COR-L47 (cell line): Measurements from ENCODE around the gene BCL2L2.
"Not testable (repeated sequence)": the region's sequence is repeated elsewhere in the genome, so short reads cannot be mapped to it uniquely, and the experiment has no call there.

Experiments used
- DNase-seq: peaks from one replicate; lab custom pipeline; 2025; lab: John Stamatoyannopoulos, UW

Gene BCL2L2

DNA sequence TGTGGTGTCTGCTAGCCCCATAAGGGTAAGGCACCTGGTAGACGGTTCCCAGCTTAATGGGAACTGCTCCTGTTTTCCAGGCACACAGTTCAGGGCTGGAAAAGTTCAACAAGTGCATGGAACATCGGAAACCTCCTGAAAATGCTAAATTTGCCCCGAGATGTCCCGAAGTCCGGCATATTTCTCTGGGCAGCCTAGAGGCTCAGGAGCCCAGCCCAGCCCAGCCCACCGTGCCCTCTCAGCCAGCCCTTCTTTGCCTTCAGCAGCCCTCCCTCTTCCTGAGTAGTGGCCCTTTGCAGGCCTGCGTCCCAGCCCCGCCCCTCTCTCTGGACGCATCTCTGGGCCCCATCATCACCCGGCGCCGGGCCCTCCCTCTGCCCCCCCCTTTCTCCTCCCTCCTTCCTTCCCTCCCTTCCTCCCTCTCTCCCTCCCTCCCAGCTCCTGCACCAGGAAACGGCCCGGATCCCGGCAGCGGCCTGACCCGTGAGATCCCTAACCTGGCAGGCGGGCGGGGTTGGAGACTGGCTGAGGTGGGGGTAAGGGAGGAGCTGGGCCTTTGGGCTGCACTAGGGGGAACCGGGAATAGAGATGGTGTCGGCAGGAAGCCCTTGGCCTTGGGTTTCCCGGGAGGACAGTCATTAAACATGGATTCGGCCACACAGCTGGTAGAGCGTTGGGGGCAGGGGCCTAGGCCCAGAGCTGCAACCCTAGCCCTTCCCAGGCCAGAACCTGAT lies at the start of gene BCL2L2:
Gene BCL2L2 (plus strand): TSS at position 422 of the 734 bp plus-strand sequence. CDS start 935 bp downstream, outside the sequence.
- peak; percentile 83 for DNase-seq

- no peak for DNase-seq
Measured at GRCh38 chr14:23258256-23258655, 48.4 kb upstream of the BCL2L2 start.

DNA sequence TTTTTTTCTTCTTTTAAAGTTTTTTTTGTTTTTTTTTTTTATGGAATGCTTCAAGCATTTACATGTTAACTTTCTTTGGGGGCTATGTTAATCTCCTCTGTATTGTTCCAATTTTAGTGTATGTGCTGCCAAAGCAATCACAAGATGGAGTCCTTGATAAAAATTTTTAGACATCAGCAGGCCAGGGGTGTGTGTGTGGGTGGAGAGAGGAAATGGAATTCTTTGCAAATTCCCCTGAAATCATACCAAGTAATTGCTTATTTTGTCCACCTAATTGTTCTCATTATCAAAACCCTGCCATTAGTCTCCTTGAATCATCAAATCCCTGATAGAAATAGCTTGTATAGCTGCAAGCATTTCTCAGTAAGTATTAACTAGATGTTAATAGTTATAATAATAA lies 47.2 kb upstream of the BCL2L2 start:
- no peak for DNase-seq

DNA sequence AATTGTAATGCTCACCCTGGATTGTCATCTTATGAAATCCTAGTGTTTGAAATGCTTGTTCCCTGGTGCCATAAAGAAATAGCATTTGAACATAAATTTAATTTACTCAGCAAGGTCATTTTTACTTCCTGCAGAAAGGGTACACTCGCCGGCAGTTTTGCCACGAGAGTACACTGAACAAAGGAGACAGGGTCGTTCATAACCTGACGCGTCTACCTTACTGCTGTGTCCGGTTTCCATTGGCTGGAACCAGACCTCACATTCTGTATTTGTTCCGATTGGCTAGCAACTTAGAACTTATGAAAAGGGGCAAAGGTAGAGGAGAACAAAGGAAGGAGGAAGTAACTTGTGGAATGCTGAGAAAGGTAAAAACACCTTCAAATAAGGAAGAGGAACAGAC lies 45.8 kb upstream of the BCL2L2 start:
- not testable (repeated sequence) for DNase-seq

DNA sequence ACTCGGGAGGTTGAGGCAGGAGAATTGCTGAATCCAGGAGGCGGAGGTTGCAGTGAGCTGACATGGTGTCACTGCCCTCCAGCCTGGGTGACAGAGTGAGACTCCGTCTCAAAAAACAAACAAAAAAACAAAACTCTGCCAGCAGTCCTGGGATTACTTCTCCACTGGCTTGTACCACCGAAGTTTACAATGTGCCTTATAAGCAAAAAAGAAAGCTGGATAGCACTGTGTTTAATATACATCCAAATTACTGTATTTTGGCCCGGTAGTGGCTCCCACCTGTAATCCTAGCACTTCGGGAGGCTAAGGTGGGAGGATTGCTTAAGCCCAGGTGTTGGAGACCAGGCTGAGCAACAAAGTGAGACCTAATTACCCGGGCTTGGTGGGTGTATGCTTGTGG lies 37.4 kb upstream of the BCL2L2 start:
- no peak for DNase-seq

- no peak for DNase-seq
Measured at GRCh38 chr14:23275412-23275811, 31.2 kb upstream of the BCL2L2 start.

DNA sequence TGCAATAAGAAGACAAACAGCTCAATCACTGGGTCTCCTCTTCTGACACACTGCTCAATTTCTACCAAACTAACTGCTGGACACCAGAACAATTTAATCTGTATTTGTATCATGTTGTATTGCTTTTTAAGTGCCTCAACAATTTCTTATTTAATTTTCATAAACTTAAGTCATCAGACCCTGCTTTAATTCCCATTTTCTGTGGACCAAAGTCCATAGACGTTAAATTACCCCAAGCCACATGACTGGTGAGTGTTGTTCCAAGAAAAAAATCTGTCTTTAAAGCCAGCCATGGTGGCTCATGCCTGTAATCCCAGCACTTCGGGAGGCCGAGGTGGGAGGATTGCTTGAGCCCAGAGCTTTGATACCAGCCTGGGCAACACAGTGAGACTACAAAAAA lies 29.4 kb upstream of the BCL2L2 start:
- DNase-seq: no peak

DNA sequence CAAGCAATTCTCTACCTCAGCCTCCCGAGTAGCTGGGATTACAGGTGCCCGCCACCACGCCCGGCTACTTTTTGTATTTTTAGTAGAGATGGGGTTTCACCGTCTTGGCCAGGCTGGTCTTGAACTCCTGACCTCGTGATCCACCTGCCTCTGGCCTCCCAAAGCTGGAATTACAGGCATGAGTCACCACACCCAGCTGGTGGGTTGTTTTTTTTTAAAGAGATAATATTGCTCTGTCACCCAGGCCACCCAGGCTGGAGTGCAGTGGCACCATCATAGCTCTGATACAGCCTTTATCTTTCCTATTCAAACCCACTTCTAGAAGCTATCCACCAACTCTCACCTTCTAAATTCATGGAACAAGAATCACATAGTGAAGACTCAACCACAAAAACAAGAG lies 28.7 kb upstream of the BCL2L2 start:
- not testable (repeated sequence) for DNase-seq

- DNase-seq: no peak
Measured at GRCh38 chr14:23281247-23281646, 25.4 kb upstream of the BCL2L2 start.

DNA sequence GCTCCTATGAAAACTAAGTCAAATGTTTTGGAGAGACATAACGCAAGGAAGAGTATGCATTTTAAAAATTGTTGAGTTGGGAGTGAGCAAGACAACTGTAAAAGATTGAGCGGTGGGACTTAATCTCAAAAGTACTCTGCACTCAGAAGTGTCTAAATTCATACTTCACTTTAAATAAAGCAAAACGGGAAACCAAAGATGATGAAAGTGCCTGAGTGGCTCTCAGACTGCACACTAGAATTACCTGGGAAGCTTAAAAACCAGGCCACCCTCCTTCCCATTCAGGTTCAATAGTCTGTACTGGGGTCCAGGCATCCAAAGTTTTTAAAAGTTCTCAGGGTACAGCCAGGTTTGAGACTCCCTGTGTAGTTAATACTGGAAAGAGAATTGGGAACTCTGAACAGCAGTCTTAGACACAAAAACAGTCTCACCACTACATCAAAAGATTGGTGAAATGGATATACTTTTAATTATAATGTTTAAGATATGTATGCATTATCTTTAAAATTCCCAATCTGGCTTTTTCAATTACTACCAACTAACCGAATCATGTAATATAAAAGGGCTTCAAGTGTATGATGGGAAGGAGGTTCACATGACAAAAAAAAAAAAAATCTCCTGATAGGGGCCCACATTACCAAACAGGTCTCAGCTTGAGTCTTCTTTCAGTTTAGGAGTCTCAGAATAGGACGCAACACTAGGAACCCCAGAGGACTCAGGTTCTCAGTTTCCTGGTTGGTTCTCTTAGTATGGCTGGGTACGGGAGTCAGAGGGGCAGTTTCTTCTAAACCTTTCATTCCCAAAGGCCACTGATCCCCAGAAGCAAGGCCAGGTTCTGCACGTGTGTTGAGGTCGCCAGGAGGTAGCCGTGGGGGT lies 21.7 kb upstream of the BCL2L2 start:
- no peak for DNase-seq

DNA sequence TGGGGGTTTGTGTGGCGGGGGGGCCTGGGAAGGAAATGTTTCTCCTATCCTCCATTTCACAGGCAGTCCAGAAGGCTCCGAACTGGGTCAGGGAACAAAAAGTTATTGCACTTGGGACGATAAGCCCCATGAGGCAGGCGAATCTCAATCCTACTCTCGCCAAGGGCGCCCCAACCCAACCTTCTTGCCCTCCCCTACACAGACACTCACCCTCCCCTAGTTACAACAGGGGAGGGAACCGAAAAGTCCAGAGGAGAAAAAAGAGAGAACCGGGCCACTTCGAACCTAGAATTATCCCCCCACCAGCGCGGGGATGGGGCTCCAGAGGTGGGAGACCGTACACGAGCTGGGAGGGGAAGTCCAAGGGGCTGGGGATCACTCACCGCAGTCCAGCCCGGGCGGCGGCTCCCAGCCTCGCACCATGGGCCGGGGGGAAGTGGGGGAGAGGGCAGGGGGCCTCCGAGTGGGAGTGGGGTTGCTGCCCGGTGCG lies 21.1 kb upstream of the BCL2L2 start:
- no peak for DNase-seq

DNA sequence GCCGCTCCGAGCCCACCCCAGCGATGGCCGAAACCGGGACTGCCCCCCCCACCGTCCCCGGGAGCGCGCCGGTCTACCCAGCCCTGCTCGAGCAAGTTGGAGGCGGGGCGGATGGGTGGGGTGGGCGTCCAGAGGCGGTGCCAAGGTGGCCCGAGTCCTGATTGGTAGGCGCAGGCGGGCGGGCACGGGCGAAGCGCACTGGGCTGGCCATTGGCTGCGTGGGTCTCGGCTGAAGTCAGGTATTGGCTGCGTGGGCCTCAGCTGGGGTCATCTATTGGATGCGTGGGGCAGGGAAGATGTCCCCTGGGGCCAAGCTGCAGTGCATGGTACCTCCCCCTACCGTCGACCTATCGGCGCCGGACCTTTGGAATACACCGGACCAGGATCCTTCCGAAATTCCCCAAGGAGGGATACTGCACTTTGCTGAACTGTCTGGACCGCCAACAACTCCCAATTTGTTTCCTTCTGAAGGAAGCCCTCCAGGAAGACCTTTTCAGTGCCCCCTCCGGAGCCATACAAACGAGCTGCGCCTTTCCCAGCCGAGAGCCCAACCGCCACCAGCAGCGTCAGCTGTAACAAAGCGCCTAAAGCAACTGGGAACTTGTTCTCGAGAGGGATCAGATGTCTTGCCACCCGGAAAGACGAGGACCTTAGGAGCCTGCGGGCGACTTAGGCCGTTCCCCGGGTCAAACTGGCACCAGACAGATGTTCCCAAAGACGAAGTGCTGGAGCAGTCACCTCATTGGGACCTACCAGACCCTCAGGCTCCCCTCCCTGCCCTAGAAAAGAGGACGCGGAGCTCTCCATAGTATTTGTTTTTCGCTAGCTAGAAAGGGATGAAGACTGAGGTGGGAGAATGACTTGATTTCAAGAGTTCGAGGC lies 20.4 kb upstream of the BCL2L2 start, which contains the start of gene HOMEZ:
Gene HOMEZ (minus strand): TSS at position 113 of the 882 bp plus-strand sequence. CDS start 180 bp downstream, outside the sequence.
- peak; percentile 96 for DNase-seq

- no peak for DNase-seq
Measured at GRCh38 chr14:23286902-23287479, 19.6 kb upstream of the BCL2L2 start.

DNA sequence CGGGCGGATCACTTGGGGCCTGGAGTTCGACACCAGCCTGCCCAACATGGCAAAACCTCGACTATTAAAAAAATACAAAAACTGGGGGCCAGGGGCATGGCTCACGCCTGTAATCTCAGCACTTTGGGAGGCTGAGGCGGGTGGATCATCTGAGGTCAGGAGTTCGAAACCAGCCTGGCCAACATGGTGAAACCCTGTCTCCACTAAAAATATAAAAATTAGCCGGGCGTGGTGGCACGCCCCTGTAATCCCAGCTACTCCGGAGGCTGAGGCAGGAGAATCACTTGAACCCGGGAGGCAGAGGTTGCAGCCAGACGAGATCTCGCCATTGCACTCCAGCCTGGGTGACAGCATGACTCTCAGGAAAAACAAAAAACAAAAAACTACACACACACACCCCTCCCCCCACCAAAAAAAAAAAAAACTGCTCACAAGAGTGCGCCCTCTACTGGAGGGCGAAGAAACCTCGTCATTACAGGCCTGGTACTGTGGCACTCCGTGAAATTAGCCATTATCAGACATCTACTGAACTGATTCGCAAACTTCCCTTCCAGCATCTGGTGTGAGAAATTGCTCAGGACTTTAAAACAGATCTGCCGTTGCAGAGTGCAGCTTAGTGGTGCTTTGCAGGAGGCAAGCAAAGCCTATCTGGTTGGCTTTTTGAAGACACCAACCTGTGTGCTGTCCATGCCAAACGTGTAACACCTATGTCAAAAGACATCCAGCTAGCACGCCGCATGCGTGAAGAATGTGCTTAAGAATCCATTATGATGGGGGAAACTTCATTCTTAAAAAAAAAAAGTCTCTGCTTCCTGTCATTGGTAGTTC lies 11.7 kb upstream of the BCL2L2 start:
- DNase-seq: peak; percentile 54

DNA sequence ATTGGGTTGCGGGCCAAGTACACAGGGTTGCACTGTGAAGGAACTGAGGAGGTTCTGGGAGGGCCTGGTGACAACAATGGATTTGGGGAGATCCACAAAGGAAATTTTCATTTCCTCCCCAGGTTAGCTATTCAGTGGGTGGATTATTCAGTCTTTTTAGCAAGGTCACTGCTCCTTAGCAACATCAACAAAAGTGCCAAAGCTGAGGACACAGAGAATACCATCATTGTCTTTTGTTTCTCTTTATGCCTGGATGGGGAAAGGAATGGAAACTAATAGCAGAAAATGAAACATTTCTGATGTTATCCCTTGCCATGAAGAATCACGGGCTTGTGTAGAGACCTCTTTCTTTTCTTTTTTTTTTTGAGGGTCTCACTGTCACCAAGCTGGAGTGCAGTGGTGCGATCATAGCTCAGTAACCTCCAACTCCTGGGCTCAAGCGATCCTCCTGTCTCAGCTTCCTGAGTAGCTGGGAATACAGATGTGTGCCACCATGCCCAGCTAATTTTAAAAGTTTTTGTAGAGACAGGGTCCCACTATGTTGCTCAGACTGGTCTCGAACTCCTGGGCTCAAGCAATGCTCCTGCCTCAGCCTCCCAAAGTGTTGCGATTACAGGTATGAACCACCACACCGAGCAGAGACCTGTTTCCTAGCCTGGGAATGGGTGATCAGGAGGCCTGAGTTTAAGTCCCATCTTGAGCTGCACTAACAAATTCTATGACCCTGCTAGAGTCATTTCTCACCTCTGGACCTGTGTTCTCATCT lies 10.4 kb upstream of the BCL2L2 start:
- no peak for DNase-seq

DNA sequence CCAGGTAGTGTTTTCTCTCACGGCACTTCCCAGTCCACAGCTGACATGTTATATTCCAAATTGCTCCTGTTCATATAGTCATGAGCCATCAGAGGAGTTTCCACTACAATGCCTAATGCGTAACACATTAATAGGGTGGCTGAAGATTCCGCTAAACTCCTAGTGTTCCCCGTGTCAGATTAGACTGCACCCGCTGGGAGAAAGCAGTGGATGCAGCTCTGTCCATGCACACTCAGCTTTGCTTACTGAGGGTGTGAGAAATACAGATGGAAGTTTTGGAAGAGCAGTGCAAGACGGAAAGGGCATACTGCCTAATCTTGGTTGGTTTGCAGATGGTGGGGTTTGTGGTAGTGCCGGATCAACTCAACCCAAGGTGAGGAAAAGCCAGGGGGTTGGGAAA lies 9.5 kb upstream of the BCL2L2 start:
- no peak for DNase-seq

GRCh38 chr14:23297611-23298277 lies 8.9 kb upstream of the BCL2L2 start:
- no peak for DNase-seq

DNA sequence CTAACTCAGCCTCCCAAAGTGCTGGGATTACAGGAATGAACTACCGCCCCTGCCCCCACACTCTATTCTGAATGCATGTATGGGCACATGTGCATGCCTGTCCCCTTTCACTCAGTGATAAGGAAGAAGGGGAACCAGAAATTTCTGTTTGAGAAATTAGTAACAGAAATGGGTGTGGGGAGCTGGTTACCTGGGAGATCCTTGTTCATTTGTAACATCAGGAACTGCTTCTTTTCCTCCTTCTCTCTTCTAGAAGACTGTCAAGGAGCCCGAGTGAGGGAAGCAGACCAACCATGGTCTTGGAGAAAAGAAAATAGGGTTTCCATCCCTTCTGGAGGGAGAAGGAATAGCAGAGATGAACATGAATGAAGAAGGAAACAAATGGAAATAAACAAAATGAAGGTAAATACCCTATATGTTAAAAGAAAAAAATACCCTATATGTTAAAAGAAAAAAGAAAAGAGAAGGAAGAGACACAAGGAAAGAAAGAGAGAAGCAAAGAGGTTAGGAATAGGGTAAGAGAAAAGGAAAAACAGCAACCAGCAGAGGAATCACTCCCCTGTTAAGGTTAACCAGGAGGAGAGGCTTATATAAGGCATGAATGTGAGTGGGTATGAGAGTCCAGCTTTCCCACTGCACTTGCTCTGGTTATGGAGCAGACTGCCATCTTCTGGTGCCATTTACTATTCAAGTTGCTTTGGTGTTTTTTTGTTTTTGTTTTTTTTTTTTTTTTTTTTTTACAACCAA lies 7.2 kb upstream of the BCL2L2 start:
- peak; percentile 9 for DNase-seq
